Common myeloid progenitor, CD34-positive (primary cell): ENCODE measurements around the gene OR1J1. TPM values are rescaled to one million over a fixed set of nuclear protein-coding genes. Genes with fewer than 3 reads are reported as not detected.

ENCODE experiments used
- CTCF ChIA-PET: fragments of 350-600 bp; sonication (Branson Sonifier 250); formaldehyde crosslinking; loops from one replicate; lab custom pipeline; 2021; ENCODE audit warnings: antibody characterized with exemption; lab: Charles Lee
- POLR2A ChIA-PET: fragments of 350-600 bp; sonication (Branson Sonifier 250); formaldehyde crosslinking; loops from one replicate; lab custom pipeline; 2021; ENCODE audit warnings: antibody characterized with exemption; lab: Charles Lee
- DNase-seq, 3 donors: peaks; one replicate each; pipeline versions ENCODE4 v3.0.0 to v3.0.0-alpha.2; 2013
- H3K27ac ChIP-seq, 2 experiments: 1 replicate in 1 of 2; 2 replicates in 1 of 2; pipeline ENCODE4 v1.7.0; 2013; ENCODE audit warnings: inconsistent platforms in 2 of 2, low read length in 2 of 2, mild to moderate bottlenecking in 2 of 2, low read depth in 1 of 2, moderate library complexity in 1 of 2; ENCODE audit not compliant: severe bottlenecking in 2 of 2, insufficient read depth in 1 of 2, poor library complexity in 1 of 2
- H3K27me3 ChIP-seq, 5 experiments: replicated peaks in 2 of 5; 1 replicate in 3 of 5; 2 replicates in 2 of 5; pipeline versions ENCODE4 v1.6.1 to v1.7.0; 2013; ENCODE audit warnings: low read length in 4 of 5, mild to moderate bottlenecking in 2 of 5, moderate library complexity in 2 of 5, inconsistent platforms in 1 of 5; ENCODE audit not compliant: insufficient read depth in 5 of 5, control insufficient read depth in 4 of 5
- H3K36me3 ChIP-seq, 4 experiments: 1 replicate in 2 of 4; 2 replicates in 2 of 4; pipeline versions ENCODE4 v1.6.1 to v1.7.0; 2013; ENCODE audit warnings: low read length in 3 of 4, control low read depth in 1 of 4, mild to moderate bottlenecking in 1 of 4; ENCODE audit not compliant: control insufficient read depth in 4 of 4, insufficient read depth in 4 of 4
- H3K4me1 ChIP-seq, 4 experiments: 1 replicate in 3 of 4; 2 replicates in 1 of 4; pipeline versions ENCODE4 v1.6.1 to v1.7.1; 2013; ENCODE audit warnings: low read length in 3 of 4, mild to moderate bottlenecking in 3 of 4, control low read depth in 1 of 4, inconsistent platforms in 1 of 4, moderate library complexity in 1 of 4; ENCODE audit not compliant: control insufficient read depth in 4 of 4, insufficient read depth in 4 of 4; ENCODE audit errors: control extremely low read depth in 1 of 4
- H3K4me3 ChIP-seq, 7 experiments: 1 replicate in 4 of 7; 2 replicates in 3 of 7; pipeline versions ENCODE4 v1.5.1 to v1.7.0; 2013; ENCODE audit warnings: mild to moderate bottlenecking in 7 of 7, low read length in 6 of 7, moderate library complexity in 6 of 7, inconsistent platforms in 2 of 7, low read depth in 2 of 7, control low read depth in 1 of 7; ENCODE audit not compliant: insufficient read depth in 4 of 7, control insufficient read depth in 1 of 7; ENCODE audit errors: extremely low read depth in 1 of 7
- H3K9me3 ChIP-seq, 5 experiments: 1 replicate in 4 of 5; 2 replicates in 1 of 5; pipeline versions ENCODE4 v1.6.1 to v1.7.1; 2013; ENCODE audit warnings: low read length in 4 of 5, mild to moderate bottlenecking in 2 of 5, inconsistent platforms in 1 of 5, low read depth in 1 of 5, moderate library complexity in 1 of 5; ENCODE audit not compliant: control insufficient read depth in 4 of 5, insufficient read depth in 2 of 5; ENCODE audit errors: control extremely low read depth in 1 of 5
- WGBS: methylation state at CpG from one replicate; pipeline ENCODE4 v1.1.5; 2013; ENCODE audit not compliant: insufficient coverage; 5-methylcytosine and 5-hydroxymethylcytosine counted together
- polyA plus RNA-seq: library from polyadenylated mRNA; unstranded; fragments of 120-200 nt; gene quantifications from one replicate; pipeline ENCODE4 v1.2.1, GENCODE V29; 2013

The OR1J1 gene, protein sequence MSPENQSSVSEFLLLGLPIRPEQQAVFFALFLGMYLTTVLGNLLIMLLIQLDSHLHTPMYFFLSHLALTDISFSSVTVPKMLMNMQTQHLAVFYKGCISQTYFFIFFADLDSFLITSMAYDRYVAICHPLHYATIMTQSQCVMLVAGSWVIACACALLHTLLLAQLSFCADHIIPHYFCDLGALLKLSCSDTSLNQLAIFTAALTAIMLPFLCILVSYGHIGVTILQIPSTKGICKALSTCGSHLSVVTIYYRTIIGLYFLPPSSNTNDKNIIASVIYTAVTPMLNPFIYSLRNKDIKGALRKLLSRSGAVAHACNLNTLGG
- not detected for polyA plus RNA-seq

- H3K27me3 ChIP-seq, result peaks cover 0 to 9% (median 0%) of the 10 kb centered on the region in 5 experiments
- H3K4me3 ChIP-seq, result no peak within 1 kb of the TSS
- ChIA-PET CTCF (interaction anchor here (1.3 kb wide), 1 partner anchor 12 kb away, joined by 3 read pairs; no protein-coding TSS in a partner anchor), POLR2A (no interaction called here)
- H3K9me3 ChIP-seq, result no peaks in the 10 kb centered on the region
- 100% methylated on average over 5 of the region's 6 CpGs for WGBS
- DNase-seq, result no peak
- no peaks in the 10 kb centered on the region for H3K4me1 ChIP-seq
- no peak within 1 kb of the TSS for H3K27ac ChIP-seq
- H3K36me3 ChIP-seq, result no peaks in the 10 kb centered on the region
Measured at GRCh38 chr9:122477826-122478225, at the start of gene OR1J1. Gene OR1J1 (minus strand): TSS chr9:122477926. CDS start chr9:122477926, 0 bp downstream.

- DNase-seq, result no peak
- H3K4me1 ChIP-seq, result no peaks in the 10 kb centered on the region
- H3K27me3 ChIP-seq, result peaks cover 0 to 3% (median 2%) of the 10 kb centered on the region in 5 experiments
- peaks cover 0 to 2% (median 0%) of the 10 kb centered on the region in 5 experiments for H3K9me3 ChIP-seq
- ChIA-PET CTCF (no interaction called here), POLR2A (no interaction called here)
- 92% methylated on average over 3 of the region's 3 CpGs for WGBS
- no peak within 1 kb of the TSS for H3K27ac ChIP-seq
- H3K36me3 ChIP-seq, result no peaks in the 10 kb centered on the region
- no peak within 1 kb of the TSS for H3K4me3 ChIP-seq
Measured at GRCh38 chr9:122527193-122527592, 49.5 kb upstream of the OR1J1 start, which contains the start of gene OR1N1. Gene OR1N1 (minus strand): TSS chr9:122527293. CDS start chr9:122527293, 0 bp downstream.

DNA sequence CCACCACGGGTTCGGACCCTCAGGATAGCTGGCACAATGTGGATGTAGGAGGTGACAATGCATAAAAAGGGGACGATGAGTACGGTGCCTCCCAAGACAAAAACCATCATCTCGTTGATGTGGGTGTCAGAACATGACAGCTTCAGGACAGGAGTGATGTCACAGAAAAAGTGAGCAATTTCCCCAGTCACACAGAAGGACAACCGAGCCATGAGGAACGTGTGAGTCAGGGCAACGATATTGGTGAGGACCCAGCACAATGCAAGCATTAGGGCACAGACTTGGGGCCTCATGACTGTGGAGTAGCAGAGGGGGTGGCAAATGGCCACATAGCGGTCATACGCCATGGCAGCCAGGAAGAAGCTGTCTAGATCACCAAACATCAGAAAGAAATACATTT, 48.9 kb upstream of the OR1J1 start:
- DNase-seq, result no peak
- no peak overlapping the region for H3K4me3 ChIP-seq
- CTCF ChIA-PET, result no interaction called here
- peaks cover 0 to 2% (median 0%) of the 10 kb centered on the region in 5 experiments for H3K9me3 ChIP-seq
- POLR2A ChIA-PET, result no interaction called here
- peaks cover 0 to 3% (median 2%) of the 10 kb centered on the region in 5 experiments for H3K27me3 ChIP-seq
- no peaks in the 10 kb centered on the region for H3K36me3 ChIP-seq
- WGBS, result 91% methylated on average over 10 of the region's 10 CpGs
- no peaks in the 10 kb centered on the region for H3K4me1 ChIP-seq
- no peak overlapping the region for H3K27ac ChIP-seq

GRCh38 chr9:122519376-122519775, 41.6 kb upstream of the OR1J1 start:
- Histone ChIP-seq H3K36me3 (no peaks in the 10 kb centered on the region), H3K9me3 (peaks cover 0 to 2% (median 0%) of the 10 kb centered on the region in 5 experiments), H3K4me1 (no peaks in the 10 kb centered on the region), H3K27me3 (peaks cover 0 to 8% (median 2%) of the 10 kb centered on the region in 5 experiments), H3K27ac (no peak overlapping the region), H3K4me3 (no peak overlapping the region)
- 100% methylated on average over 3 of the region's 3 CpGs for WGBS
- ChIA-PET POLR2A (no interaction called here), CTCF (no interaction called here)
- no peak for DNase-seq

- Histone ChIP-seq H3K27me3 (peaks cover 0 to 8% (median 2%) of the 10 kb centered on the region in 5 experiments), H3K27ac (no peak within 1 kb of the TSS), H3K36me3 (no peaks in the 10 kb centered on the region), H3K4me3 (no peak within 1 kb of the TSS), H3K9me3 (peaks cover 0 to 2% (median 0%) of the 10 kb centered on the region in 5 experiments), H3K4me1 (no peaks in the 10 kb centered on the region)
- POLR2A ChIA-PET, result no interaction called here
- no peak for DNase-seq
- 100% methylated on average over 3 of the region's 4 CpGs for WGBS
- CTCF ChIA-PET, result no interaction called here
Measured at GRCh38 chr9:122518841-122519240, 41.1 kb upstream of the OR1J1 start, which contains the start of gene OR1J4. Gene OR1J4 (plus strand): TSS chr9:122519141. CDS start chr9:122519141, 0 bp downstream.

DNA sequence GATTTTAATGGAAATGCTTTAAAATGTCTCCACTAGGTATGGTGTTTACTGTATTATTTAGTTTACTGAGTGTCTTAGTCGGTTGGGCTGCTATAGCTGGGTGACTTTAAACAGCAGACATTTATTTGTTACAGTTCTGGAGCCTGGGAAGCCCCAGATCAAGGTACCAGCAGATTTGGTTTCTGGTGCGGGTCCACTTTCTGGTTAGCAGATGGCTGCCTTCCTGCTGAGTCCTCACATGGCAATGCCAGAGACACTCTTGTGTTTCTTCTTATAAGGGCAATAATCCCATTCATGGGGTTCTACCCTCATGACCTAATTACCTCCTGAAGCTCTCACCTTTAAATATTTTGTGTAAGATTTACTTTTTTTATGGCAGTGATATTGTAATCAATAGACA, 40.5 kb upstream of the OR1J1 start:
- Histone ChIP-seq H3K36me3 (no peaks in the 10 kb centered on the region), H3K4me3 (no peak overlapping the region), H3K9me3 (peaks cover 0 to 2% (median 0%) of the 10 kb centered on the region in 5 experiments), H3K27ac (no peak overlapping the region), H3K27me3 (peaks cover 0 to 8% (median 2%) of the 10 kb centered on the region in 5 experiments), H3K4me1 (no peaks in the 10 kb centered on the region)
- WGBS, result 83% methylated on average over 1 of the region's 2 CpGs
- CTCF ChIA-PET, result no interaction called here
- POLR2A ChIA-PET, result no interaction called here
- no peak for DNase-seq

DNA sequence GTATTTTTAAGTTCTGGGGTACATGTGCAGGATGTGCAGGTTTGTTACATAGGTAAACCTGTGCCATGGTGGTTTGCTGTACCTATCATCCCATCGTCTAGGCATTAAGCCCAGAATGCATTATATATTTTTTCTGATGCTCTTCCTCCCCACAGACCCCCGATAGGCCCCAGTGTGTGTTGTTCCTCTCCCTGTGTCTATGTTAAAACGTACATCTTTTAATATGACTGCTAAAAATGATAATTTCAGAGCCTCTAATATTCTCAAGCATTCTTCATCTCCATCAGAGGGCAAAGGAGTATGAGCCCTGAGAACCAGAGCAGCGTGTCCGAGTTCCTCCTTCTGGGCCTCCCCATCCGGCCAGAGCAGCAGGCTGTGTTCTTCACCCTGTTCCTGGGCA, 32.8 kb upstream of the OR1J1 start, which contains the start of gene OR1J2:
Gene OR1J2 (plus strand): TSS at position 301 of the 400 bp plus-strand sequence. CDS start 0 bp downstream, at position 301.
- Histone ChIP-seq H3K27ac (no peak within 1 kb of the TSS), H3K9me3 (no peaks in the 10 kb centered on the region), H3K4me3 (no peak within 1 kb of the TSS), H3K27me3 (peaks cover 0 to 22% (median 0%) of the 10 kb centered on the region in 5 experiments), H3K4me1 (no peaks in the 10 kb centered on the region), H3K36me3 (no peaks in the 10 kb centered on the region)
- WGBS, result 95% methylated on average over 3 of the region's 6 CpGs
- ChIA-PET POLR2A (no interaction called here), CTCF (no interaction called here)
- DNase-seq, result no peak
